ENCODE results near the gene MORN1. TPM values are rescaled to one million over a fixed set of nuclear protein-coding genes. Genes with fewer than 3 reads are reported as not detected.
A peak's percentile ranks its signal among the peaks of the same experiment; 100 is the strongest.

MORN1 gene
- polyA plus RNA-seq, 1 of the 3 experiments (the other 2 are of a cell fraction) = 16.3 TPM

- TF ChIP-seq CTCF (IDR thresholded peaks at IDR 0.05) (no peak), RCOR1 (IDR thresholded peaks at IDR 0.05; ENCODE audit: low read length) (no peak)
Measured at GRCh38 chr1:2283991-2284895, 107.1 kb downstream of the MORN1 start (continued).

GRCh38 chr1:2283371-2283990 is 107.9 kb downstream of the MORN1 start:
- no peaks in the 10 kb centered on the region for H3K27me3 ChIP-seq (ENCODE audit: insufficient read depth)
- no peaks in the 10 kb centered on the region for H3K9me2 ChIP-seq
- POLR2A ChIA-PET = interaction anchor here (0.7 kb wide), 1 partner anchor 56 kb away, joined by 4 read pairs; no protein-coding TSS in a partner anchor
- TF ChIP-seq ELF1 (IDR thresholded peaks at IDR 0.05) = no peak
- no peak for TF ChIP-seq RCOR1 (IDR thresholded peaks at IDR 0.05; ENCODE audit: low read length)
- TF ChIP-seq SIN3A (IDR thresholded peaks at IDR 0.05; ENCODE audit: borderline replicate concordance, low read depth, low read length) = no peak
- TF ChIP-seq TAF1 (IDR thresholded peaks at IDR 0.05; ENCODE audit: borderline replicate concordance, low read depth, low read length) = no peak
- H3K79me2 ChIP-seq (ENCODE audit: insufficient read depth) = peaks cover 69% of the 10 kb centered on the region
- CTCF ChIA-PET = interaction anchor here (2.0 kb wide), 1 partner anchor 98 kb away, joined by 7 read pairs; no protein-coding TSS in a partner anchor
- H3K4me3 ChIP-seq (ENCODE audit: low read depth in 2 of 2, low read length in 1 of 2) = no peak overlapping the region
- H4K20me1 ChIP-seq (ENCODE audit: insufficient read depth) = peaks cover 62% of the 10 kb centered on the region
- no peak for DNase-seq
- H3K9ac ChIP-seq = no peak overlapping the region
- no peaks in the 10 kb centered on the region for H3K36me3 ChIP-seq (replicated peaks in 1 of 2; ENCODE audit: control insufficient read depth in 1 of 2, insufficient read depth in 2 of 2, low read length in 1 of 2)
- no peaks in the 10 kb centered on the region for H3F3A ChIP-seq (replicated peaks; ENCODE audit: insufficient read depth)
- peaks cover 0 to 31% of the 10 kb centered on the region in 2 experiments; a peak in 1 of 4 replicates for H3K4me1 ChIP-seq (ENCODE audit: control insufficient read depth in 1 of 2, insufficient read depth in 2 of 2, low read depth in 1 of 2, low read length in 1 of 2)
- H3K4me2 ChIP-seq = no peak overlapping the region
- 93% methylated on average over 6 of the region's 21 CpGs for WGBS (ENCODE audit: low lambda C conversion rate)
- peak overlapping the region in 1 of 2 experiments; percentile 5; a peak in 1 of 4 replicates for H3K27ac ChIP-seq (ENCODE audit: low read depth in 2 of 2, low read length in 1 of 2)
- H3K9me3 ChIP-seq = no peaks in the 10 kb centered on the region
- no peak overlapping the region for H2AFZ ChIP-seq (ENCODE audit: low read depth)

- DNase-seq = no peak
- 90% methylated on average over 2 of the region's 29 CpGs for WGBS (ENCODE audit: low lambda C conversion rate)
- Histone ChIP-seq H3K4me1 (ENCODE audit: control insufficient read depth in 1 of 2, insufficient read depth in 2 of 2, low read depth in 1 of 2, low read length in 1 of 2) (peaks cover 0 to 37% of the 10 kb centered on the region in 2 experiments; a peak in 1 of 4 replicates), H3K4me2 (no peak overlapping the region), H3K36me3 (replicated peaks in 1 of 2; ENCODE audit: control insufficient read depth in 1 of 2, insufficient read depth in 2 of 2, low read length in 1 of 2) (no peaks in the 10 kb centered on the region), H3K9me3 (no peaks in the 10 kb centered on the region), H3K9ac (no peak overlapping the region), H3K27me3 (ENCODE audit: insufficient read depth) (no peaks in the 10 kb centered on the region), H4K20me1 (ENCODE audit: insufficient read depth) (peaks cover 62% of the 10 kb centered on the region), H3K4me3 (ENCODE audit: low read depth in 2 of 2, low read length in 1 of 2) (no peak overlapping the region), H3K27ac (ENCODE audit: low read depth in 2 of 2, low read length in 1 of 2) (no peak overlapping the region), H3K79me2 (ENCODE audit: insufficient read depth) (peaks cover 69% of the 10 kb centered on the region), H2AFZ (ENCODE audit: low read depth) (no peak overlapping the region), H3F3A (replicated peaks; ENCODE audit: insufficient read depth) (no peaks in the 10 kb centered on the region), H3K9me2 (no peaks in the 10 kb centered on the region)
- ChIA-PET POLR2A (no interaction called here), CTCF (interaction anchor here (2.0 kb wide), 1 partner anchor 99 kb away, joined by 7 read pairs; no protein-coding TSS in a partner anchor)
- TF ChIP-seq MXI1 (IDR thresholded peaks at IDR 0.05; ENCODE audit: low read depth, low read length) (no peak), JUND (IDR thresholded peaks at IDR 0.05) (no peak), EZH2phosphoT487 (IDR thresholded peaks at IDR 0.05; ENCODE audit: borderline replicate concordance, low read depth) (no peak), GATA2 (CRISPR knock-in tag; IDR thresholded peaks at IDR 0.05) (no peak), RFX5 (IDR thresholded peaks at IDR 0.05; ENCODE audit: low read length) (no peak), POLR2AphosphoS5 (IDR thresholded peaks at IDR 0.05; ENCODE audit: low read depth, low read length) (no peak), MEF2A (IDR thresholded peaks at IDR 0.05; ENCODE audit: borderline replicate concordance, low read depth) (no peak), GABPA (IDR thresholded peaks at IDR 0.05; ENCODE audit: low read depth) (no peak), YY1 (IDR thresholded peaks at IDR 0.05; ENCODE audit: low read depth) (no peak), RAD21 (IDR thresholded peaks at IDR 0.05; ENCODE audit: low read length) (no peak), IRF3 (IDR thresholded peaks at IDR 0.05; ENCODE audit: low read depth, low read length) (no peak), EP300 (IDR thresholded peaks at IDR 0.05; ENCODE audit: borderline replicate concordance in 1 of 2, low read depth in 1 of 2, low read length in 1 of 2) (no peak), ELF1 (IDR thresholded peaks at IDR 0.05) (no peak), NRF1 (IDR thresholded peaks at IDR 0.05; ENCODE audit: low read depth, low read length) (no peak), TAF1 (IDR thresholded peaks at IDR 0.05; ENCODE audit: borderline replicate concordance, low read depth, low read length) (no peak), USF2 (IDR thresholded peaks at IDR 0.05; ENCODE audit: borderline replicate concordance, low read depth, low read length) (no peak)
Measured at GRCh38 chr1:2282556-2283270, 108.6 kb downstream of the MORN1 start.

Data from SK-N-SH (cell line).